SIG-M5 treated with dmso at 0.1 percent for 504 hours (cell line): ENCODE measurements around the gene ARRB1.

Source experiments
- DNase-seq: peaks from one replicate; lab custom pipeline; 2025; ENCODE audit not compliant: unreplicated experiment; lab: John Stamatoyannopoulos, UW

The ARRB1 gene

DNA sequence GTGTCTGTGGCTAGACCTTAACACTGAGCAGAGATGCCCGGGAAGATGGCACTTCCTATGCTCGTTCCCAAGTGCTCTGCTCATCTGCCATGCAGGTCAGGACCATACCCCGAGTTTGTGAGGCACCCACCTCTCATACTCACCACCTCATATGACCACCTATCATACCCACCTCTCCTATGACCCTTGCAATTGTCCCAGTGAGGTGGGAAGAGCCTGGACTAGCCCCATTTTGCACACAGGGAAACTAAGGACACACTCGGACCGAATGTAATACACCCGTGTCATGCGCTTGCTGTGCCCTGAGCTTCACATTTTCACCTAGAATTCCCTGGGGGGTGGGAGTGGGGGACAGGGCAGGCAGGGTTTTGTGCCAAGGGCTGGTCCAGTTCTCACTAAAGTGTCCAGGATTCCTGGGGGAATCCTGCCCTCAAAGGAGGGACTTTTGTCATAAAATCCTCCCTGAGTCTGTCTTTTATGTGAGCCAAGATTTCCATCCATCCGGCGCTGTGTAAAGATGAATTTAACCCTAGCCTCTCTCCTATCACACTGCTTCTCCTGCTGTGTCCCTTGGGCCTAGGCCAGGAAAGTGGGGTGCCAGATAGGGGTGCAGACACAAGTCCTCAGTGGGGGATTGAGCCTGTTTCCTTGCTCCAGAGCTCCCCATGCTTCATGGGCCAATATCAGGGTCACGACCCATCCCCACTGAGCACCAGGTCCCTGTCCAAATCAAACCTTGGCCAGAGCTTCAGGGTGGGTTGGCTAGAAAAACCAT, 90.9 kb downstream of the ARRB1 start:
- DNase-seq, result no peak

DNA sequence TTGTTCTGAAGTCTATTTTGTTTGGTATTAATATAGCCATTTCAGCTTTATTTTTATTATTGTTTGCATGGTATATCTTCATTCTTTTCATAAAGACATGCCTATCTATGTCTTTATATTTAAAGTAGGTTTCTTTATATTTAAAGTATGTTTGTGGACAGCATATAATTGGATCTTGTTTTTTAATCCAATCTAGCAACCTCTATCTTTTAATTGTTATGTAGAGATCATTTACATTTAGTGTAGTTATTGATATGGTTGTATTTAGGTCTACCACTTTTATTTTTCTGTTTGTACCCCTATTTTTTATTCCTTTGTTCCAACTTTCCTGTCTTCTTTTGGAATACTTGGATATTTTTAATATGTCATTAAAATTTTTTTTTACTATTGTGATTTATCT, 97.1 kb downstream of the ARRB1 start:
- DNase-seq, result no peak

DNA sequence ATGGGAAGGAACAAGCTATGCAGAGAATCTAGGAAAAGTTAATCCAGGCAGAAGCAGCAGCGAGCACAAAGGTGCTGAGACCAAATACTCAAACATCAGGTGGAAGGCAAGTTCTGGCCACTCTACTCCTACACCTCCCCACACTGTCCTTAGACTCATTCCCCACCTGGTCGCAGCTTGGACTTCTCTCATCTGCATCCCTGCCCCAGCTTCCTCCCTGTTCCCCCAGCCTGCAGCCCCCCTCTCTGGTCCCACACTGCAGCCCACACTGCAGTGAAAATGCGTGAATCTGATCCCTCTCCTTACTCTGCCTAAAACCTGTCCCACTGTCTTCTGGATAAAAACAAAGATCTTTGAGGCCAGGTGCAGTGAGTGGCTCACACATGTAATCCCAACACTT, 101.8 kb downstream of the ARRB1 start:
- DNase-seq, result no peak

DNA sequence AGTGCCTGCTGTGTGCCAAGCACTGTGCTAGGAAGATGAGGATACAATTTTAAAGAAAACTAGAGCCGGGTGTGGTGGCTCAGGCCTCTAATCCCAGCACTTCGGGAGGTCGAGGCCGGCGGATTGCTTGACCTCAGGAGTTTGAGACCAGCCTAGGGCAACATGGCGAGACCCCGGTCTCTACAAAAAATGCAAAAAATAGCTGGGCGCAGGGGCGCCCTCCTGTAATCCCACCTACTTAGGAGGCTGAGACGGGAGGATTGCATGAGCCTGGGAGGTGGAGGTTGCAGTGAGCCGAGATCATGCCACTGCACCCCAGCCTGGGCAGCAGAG, 102.6 kb downstream of the ARRB1 start:
- no peak for DNase-seq

DNA sequence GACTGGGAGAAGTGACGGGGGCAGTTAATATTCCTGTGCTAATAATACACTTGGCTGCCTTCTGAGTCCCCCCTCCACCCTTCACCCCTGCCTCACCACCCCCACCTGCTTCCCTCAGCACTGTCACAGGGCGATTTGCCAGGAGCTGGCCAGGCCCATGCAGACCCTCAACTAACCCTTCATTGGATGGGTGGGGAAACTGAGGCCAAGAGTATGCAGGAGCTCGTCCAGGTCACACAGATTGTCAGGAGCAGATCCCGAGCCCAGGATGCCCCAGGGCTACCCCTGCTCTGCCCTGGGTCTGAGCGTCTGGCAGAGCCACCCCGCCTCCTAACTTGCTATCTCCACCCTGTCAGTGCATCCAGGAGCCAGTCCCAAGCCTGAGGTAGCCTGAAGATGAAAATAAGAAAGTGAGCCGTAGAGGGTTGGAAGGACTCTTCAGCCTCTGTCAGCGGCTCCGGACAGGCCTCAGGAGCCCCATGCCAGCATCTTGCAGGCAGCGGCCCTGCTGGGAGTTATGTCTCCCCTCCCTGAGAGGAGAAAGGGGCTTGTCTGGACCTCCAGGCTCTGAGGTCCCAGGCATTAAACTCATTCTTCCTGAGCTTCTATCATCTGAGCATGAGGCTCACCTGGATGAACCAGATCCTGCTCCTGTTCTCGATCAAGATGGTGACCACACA, 104.7 kb downstream of the ARRB1 start:
- no peak for DNase-seq

DNA sequence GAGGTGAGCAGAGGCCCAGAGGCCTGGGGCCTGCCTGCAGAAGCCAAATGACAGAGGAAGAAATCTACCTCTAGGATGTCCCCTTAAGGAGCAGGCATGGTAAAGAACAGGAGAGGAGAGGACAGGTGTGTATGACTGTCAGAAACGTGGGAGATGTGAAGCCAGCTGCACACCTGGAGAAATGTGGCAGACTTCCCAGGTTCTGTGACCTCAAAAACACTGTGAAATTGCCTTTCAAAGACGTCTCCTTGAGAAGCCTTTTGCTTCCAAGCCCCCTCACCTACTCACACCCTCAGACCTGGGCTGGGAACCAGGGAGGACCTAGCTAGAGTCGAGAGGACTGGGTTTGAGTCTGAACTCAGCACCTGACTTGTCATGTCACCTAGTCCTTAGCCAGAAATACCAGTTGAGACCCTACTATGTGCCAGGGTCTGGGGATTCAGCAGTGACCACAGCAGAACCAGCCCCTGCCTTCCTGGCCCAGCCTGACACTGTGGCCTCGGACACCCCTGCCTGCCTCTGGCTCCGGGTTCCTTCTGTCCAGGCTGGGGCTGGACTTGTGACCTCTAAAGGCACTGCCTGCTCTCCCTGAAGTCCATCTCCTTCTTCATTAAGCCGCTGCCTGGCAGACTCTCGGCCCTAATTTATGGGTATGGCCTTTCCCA, 105.3 kb downstream of the ARRB1 start:
- no peak for DNase-seq

DNA sequence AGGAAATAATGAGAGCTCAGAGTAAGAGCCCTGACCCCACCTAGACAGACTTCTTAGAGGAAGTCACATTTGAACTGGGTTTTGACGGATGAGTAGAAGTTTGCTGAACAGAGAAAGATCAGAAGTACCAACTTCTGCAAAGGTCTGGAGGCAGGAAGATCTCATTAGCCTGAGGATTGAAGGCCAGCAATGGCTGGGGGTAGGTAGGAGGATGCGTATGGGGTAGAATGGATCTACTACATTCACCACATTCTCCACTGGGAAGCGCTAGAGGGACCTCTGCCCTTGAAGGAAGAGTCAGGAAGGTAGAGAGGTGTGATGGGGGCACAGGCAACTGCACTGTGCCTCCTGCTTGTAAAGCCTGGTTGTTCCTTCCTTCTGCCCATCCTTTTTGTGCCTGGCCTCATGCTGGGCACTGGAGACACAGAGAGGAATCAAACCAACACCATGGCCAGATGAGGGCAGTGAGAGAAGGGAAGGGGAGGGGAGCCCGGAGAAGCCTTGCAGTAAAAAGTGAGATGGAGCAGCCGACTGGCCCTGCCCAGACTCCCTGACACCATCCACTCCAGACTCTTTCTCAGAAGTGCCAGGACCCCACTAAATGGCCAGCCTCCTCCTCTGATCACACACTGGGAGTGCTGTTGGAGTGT, 106.0 kb downstream of the ARRB1 start:
- no peak for DNase-seq

DNA sequence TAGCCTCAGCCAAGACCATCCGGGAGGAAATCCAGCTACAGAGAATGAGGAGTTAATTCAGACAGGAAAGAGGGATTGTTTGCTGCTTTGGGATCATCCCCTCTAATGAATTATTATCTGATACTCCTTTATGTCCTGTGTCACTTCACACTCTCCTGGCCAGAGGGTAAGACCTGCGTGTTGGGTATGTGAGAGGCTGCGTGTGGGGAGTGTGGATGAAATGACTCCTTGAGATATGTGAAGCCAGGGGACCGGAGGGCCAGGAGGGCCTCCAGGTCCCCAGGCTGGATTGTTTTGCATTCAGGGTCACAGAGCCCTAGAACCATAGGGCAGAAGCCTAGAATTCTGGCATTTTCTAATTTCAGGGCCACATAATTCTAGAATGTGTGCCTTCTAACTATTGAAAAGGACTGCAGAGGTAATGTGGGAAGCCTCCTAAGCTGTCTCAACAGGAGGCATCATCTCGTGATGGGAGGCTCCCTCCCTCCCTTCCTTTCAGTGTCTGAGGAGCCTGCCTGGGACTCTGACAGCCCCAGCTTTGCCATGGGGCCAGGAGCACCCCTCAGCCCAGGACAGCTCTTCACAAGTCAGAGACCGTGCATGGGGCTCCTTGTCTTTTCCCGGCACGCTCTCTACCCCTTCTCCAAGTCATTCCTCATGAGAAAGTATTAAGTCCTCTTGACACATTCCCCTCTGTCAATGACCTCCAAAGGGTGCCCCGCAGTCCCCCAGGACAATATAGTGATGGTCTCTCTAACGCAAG, 107.2 kb downstream of the ARRB1 start:
- DNase-seq, result no peak

DNA sequence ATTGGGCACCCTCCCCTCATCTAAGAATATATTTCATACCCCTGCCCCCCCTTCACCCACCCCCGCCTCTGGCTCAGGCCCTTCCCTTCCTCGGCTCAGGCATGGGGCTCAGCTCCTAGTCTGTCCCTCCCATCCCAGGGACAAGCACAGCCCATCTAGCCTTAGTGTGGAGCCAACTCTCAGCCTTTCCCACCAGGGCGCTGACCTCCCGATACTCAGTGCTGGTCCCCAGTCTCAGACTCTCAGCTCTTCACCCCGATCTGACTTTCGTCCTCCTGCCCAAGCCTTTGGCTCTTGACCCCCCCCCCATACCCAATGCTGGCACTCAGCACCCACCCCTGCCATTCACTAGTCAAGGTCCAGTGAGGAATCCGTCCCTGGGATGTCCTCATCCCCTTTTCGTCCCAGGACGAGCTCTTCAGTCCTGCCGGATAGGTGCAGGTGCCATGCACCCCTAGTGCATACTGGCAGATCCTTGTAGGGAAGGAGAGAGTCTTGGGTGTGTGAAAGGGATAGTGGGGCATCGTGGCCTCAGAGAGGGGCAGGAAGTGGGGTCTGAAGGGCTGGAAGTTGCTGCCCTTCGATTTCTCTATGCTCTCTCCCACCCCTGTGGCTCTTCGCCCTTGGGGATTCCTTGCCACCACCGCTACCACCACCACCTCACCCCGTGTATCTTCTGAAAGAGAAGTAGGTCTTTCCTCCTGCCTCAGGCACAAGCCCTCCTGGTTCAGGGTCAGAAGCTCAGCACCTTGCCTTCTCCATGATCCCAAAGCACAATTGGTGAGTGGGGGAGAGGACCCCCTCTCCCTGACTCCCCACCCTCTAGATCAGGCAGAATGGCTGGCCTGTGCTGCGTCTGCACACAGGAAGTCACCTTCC, 108.5 kb downstream of the ARRB1 start:
- DNase-seq, result no peak

DNA sequence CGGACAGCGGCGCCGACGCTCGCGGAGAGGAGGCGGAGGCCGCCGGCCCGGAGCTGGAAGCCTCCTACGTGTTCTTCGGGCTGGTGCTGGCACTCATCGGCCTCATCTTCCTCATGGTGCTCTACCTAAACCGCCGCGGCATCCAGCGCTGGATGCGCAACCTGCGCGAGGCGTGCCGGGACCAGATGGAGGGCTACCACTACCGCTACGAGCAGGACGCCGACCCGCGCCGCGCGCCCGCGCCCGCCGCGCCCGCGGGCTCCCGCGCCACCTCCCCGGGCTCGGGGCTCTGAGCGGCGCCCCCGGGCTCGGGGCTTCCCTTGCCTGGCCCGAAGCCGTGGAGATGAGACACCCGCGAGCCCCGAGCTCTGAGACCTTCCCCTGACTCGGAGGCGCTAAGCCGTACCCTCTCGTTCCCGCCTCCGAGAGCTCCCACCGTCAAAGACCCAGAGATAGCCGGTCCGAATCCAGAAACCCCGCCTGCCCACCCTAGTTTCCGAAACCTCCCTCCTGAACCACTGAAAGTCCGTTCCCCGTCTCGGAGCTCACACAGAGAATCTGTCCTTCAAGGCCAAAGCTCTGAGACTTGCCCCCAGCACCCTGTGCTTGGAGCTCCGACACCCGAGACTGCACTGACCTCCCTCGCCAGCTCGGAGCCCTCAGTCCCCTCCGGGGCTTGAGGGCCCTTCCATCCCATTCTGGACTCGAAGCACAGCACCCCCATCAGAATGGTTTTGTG, 109.4 kb downstream of the ARRB1 start:
- no peak for DNase-seq

DNA sequence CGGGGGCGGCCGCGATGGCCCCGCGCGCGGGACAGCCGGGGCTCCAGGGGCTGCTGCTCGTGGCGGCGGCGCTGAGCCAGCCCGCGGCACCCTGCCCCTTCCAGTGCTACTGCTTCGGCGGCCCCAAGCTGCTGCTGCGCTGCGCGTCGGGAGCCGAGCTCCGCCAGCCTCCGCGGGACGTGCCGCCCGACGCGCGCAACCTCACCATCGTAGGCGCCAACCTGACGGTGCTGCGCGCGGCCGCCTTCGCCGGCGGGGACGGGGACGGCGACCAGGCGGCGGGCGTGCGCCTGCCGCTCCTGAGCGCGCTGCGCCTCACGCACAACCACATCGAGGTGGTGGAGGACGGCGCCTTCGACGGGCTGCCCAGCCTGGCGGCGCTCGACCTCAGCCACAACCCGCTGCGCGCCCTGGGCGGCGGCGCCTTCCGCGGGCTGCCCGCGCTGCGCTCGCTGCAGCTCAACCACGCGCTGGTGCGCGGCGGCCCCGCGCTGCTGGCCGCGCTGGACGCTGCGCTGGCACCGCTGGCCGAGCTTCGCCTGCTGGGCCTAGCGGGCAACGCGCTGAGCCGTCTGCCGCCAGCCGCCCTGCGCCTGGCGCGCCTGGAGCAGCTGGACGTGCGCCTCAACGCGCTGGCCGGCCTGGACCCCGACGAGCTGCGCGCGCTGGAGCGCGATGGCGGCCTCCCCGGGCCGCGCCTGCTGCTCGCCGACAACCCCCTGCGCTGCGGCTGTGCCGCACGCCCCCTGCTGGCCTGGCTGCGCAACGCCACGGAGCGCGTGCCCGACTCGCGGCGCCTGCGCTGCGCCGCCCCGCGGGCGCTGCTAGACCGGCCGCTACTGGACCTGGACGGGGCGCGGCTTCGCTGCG, 110.2 kb downstream of the ARRB1 start:
- peak; percentile 60 for DNase-seq

DNA sequence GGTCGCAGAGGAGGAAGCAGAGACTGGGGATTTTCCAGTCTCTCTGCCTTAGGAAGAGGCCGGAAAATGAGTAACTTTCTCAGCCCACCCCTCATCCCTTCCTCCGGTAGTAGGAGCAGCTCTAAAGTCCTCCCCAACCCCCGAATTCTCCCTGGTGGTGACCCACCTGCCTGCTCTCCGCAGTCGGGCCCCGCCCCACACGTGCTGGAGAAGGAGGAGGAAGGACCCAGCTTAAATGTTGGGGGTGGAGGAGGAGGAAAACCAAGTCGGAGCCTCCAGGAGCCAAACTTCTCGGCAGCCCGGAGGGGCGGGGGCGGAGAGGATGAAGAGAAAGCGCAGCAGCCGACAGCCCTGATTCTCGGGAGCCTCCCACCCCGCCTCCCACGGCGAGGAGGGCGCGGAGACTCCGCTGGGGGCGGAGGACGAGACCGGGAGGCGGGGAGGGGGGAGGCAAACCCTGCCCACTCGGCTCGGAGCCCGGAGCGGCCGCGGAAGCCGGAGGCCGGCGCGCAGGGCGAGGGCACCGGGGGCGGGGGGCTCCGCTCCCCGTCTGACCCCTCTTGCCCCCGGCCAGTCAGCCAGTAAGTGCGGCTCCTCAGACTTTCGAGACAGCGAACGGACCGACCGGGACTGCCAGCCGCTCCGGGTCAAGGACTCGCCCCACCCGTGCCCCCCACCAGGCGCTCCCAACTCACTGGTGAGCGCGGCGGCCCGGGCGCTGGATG, 111.0 kb downstream of the ARRB1 start, which contains the start of gene TPBGL:
Gene TPBGL (plus strand): TSS at position 464 of the 725 bp plus-strand sequence. CDS start 276 bp downstream, outside the sequence.
- no peak for DNase-seq

DNA sequence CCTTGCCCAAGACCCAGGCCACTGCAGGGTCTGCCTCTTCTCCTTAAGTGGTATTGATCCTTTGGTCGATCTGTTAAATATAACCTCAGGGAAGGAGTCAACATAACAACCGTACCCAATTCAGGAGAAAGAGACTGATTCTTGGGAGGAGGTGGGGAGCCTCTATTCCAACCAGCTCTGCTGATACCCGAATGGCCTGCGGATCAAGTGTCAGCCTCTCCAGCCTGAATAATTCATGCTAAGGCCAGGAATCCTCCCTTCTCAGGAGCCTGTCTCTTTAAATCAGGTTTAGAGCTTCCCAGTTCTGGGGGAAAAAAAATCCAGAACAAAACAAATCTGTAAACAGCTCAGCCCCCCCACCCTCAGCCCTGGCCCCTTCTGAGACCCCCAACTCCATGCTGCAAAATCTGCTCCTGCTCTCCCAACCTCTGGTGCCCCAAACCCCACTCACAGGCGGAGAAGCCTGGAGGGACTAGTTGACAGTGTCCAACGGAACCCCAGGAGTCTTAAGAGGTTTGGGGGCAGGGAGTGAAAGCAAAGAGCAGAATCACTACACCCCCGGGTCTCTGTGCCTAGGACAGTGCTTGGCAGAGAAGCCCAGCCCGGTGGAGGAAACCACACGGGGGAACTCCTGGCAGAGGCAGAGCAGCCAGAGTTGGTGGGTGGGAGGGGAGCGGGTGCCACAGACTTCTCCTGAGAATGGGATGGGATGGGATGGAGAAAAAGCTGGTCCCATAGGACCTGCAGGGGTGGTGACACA, 111.8 kb downstream of the ARRB1 start:
- DNase-seq, result no peak

DNA sequence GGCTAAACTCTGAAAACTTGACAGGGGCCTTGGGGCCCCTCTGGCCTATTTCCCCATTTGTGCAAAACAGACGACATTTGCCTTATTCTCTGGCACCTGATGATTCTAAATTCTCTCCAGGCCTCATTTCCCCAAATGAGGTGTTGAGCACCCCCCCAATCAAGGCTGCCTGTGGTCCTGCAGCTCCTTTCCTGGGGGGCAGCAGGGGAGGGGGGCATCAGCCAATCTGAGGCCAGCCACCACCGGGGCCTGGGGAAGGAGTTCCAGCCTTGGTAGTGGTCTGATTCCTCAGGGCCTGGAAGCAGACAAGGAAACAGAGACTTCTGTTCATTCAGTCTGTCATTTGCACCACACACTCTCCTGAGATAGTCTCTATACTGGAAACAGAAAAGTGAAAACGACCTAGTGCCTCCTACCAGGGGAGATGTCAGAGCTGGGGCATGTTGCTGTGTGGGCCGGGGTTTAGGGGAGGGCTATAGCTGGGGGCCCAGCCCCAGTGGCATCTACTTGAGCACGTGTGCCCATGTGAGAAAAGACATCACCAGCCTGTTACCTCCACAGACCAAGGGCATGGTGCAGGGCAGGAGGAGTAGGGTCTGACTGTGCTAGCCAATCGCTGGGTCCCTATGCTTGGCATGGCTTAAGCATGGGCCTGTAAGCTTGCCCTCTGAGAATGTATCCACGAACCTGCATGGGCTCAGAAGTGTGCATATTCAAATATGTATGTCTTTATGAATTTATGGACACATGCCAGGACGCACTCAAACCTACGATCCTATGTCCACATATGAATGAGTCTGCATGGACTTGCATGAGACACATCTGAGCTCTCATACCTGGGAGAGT, 112.6 kb downstream of the ARRB1 start:
- no peak for DNase-seq

DNA sequence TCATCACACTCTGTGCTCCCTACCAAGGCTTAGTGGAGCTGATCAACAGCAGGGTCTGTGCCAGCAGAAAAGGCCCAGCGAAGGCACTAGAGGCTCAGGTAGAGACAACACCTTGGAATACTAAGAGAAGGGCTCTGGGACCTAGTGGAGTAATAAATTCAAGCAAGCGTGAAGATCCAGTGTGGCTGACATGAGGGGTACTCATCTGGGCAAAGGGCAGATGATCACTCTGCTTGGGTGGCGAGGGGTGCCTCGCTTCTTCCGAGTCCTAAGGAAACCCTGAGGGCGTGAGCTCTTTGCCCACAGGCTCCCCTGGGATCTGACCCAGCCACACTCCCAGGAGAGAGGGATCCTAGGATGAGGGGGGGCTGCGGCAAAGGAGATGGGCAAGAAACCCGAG, 114.4 kb downstream of the ARRB1 start:
- DNase-seq, result no peak

DNA sequence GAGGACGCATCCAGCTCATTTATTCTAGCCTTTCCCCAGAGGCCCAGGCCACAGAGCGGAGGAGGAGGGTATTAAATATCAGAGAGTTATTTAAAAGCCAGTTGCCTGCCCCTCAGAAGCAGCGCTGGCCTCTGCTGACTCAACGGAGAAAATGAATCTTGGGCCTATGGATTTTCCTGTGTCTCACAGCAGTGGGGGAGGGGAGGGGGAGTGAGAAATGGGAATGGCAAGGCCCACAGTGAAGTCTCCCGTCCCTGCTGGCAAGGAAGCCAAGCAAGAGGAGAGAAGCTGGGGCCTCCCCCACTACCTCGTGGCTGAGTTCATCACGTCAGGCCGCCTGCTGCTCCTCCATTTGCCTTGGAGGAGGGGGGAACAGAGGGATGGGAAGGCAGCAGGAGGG, 115.4 kb downstream of the ARRB1 start:
- DNase-seq, result no peak
